HG02840 (cell line): ENCODE measurements around the gene SEMA3B.

Experiments
- ATAC-seq: cut with Tn5 transposase; IDR thresholded peaks from one replicate; pipeline ENCODE4 v1.9.1; 2021; ENCODE audit warnings: mild to moderate bottlenecking, moderate library complexity, moderate number of reproducible peaks; ENCODE audit not compliant: unreplicated experiment, low FRiP score

The SEMA3B gene

DNA sequence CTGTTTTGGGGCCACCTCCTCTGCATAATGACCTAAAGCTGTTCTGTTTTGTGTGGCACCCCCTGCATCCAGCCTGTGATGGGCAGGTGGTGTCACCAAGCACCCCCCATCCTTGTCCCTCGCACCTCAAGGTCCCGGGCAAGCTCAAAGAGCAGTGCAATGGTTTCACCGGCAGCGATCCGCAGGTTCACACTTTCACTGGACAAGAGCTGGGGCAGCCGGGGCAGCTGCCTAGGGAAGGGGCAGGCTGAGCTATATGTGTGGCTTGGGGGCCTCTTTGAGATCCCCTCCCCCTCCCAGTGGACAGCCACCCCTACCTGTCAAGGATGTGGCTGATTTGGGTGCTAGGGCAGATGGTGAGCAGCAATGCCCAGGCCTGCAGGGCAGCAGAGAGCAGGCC is 20.2 kb downstream of the SEMA3B start:
- ATAC-seq, result no peak

GRCh38 chr3:50290161-50290641 is 21.3 kb downstream of the SEMA3B start:
- ATAC-seq, result no peak

DNA sequence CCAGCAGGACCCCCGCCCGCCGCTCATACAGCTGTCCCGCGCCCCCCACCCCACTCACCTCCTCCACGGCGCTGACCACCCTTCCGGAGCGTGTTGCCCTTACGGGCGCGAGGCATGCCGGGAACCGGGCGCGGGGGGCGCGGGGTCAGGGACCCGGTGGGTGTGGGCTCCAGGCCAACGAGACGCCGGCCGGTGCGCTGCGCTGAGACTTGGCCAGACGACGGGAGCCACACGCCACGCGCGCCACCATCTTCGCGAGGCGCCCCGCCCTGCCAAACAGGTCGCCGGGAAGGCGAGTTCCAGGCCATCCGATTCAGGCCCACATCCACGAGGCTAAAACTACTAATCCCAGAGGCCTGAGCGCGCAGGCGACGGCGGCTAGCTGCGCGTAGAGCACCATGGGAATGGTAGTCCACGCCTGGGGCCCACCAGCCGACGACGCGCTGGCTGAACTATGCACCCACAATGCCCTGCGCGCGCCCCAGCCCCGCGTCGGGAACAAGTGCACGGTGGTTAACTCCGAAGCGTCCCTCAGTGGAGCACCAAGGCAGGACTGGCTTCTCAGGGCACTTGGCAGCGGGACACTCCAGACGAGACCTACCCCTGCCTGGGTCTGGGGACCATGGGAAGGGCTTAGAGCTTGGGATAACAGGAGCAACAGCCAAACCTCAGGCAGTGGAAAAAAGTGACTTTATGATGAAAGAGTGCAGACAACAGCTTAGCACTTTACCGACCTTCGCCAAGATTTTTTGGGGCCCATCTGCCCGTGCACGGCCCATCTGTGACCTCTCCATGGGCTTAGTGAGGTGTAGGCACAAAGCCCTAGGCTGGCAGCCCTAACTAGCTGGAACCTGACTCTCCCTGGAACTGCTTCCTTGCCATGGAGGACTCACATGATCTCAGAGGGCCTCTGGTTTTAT is 23.5 kb downstream of the SEMA3B start, which contains the start of gene IFRD2:
Gene IFRD2 (minus strand): TSS at position 271 of the 920 bp plus-strand sequence. CDS start 155 bp downstream, at position 116.
- ATAC-seq, result peak; percentile 89

- ATAC-seq, result no peak
Observed at GRCh38 chr3:50293079-50293801, 24.3 kb downstream of the SEMA3B start.

GRCh38 chr3:50294089-50294488 is 25.1 kb downstream of the SEMA3B start:
- no peak for ATAC-seq

GRCh38 chr3:50294492-50295403 is 25.8 kb downstream of the SEMA3B start:
- no peak for ATAC-seq

- ATAC-seq, result no peak
Observed at GRCh38 chr3:50295553-50296431, 26.8 kb downstream of the SEMA3B start.

DNA sequence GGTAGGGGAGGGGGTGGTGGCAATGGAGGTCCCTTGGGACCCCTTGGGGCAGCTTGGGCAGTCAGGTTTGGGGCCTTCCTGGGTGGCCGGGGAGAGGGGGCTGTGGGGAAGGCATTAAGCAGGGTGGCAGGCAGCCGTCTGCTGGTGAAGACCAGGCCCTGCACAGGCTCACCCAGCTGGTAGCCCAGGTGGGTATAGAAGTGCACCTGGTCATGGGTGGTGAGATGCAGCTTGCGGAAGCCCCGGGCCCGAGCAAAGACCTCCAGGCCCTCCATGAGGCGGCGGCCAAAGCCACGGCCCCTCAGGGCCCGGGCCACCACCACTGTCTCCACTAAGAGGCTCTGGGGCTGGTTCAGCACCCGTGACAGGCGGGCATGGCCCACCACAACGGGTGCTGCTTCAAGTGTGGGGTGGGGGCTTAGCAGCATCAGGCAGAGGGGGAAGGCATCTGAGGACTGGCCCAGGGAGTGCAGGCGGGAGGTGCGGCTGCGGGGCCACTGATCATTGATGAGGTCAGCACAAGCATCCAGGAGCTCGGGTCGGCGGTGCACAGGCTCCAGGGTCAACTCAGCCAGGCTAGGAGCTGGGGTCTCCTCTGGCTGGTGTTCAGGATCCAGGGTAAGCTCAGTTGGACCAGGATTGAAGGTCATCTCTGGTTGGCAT is 27.9 kb downstream of the SEMA3B start:
- ATAC-seq, result no peak

GRCh38 chr3:50297384-50297775 is 28.4 kb downstream of the SEMA3B start:
- ATAC-seq, result no peak

DNA sequence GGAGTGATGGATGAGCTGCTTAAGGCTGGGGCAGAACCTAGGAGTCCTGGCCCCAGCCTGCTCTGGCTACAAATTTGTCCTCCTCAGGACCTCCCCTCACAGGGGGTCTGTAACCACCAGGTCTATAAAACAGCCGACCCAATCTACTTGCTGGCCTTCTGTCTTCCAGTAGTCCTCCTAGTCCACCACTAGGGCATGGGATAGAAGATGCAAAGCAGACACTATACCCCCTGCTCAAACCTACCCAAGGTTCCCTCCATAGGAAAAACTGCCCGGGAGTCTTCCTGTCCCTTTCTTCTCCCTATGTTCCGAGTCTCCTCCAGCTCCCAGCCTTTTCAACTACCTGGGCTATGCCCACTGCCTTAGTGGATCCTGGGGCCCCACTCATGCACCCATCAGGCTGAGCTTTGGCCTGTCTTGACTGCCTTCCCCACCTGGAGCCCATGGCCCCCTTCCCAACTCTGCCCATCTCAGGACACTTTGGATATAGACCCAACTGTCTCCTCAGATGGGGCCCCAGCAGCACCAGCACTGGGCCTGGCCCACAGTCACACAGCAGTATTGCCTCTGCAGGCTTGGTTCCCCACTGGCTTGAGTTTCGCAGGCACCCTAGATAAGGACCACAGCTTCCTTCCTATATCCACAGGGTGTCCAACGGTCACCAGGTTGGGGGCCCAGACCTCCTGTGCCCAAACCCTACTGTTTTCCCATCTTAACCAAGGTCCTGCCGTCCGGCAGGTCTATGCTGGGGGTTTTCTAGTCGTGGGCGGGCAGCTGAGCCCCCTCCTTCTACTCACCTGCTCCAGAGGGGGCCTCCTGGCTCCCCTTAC is 29.2 kb downstream of the SEMA3B start:
- no peak for ATAC-seq

DNA sequence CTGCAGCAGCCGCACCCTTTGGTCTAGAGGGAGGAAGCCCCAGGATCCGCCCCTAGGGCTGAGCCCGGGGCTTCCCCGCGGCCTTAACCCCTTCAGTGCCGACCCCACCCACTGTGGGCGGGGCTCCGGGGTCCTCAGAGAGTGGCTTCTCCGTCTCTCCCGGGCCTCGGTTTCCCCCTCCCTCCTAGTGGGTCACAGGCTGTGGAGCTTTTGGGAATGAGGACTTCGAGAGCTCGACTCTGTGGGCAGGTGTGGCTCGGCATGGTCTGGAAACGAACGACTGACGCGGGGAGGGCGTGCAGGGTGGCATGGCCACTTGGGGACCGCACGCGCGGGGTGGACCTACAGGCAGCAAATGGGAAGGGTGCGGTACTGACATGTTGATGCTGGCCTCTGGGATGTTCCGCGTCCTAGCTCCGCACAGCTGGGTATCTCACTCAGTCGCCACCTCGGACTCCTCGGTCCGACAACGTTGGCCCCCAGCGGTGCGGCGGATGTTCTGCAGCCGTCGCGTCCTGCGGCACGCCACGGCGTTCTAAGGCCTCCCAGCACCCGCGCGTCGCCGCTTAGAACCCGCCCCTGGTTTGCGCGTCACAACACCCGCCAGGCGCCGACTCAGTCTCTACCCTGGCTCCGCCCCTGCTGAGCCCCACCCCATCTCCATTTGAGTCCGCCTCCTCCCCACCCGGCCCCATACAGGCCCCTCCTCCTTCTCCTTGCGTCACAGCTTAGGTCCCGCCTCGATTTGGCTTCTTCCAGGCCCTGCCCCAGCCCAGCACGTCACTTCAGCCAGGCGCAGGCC is 30.1 kb downstream of the SEMA3B start, which contains the start of the genes HYAL3 and NAA80:
Gene HYAL3 (minus strand): TSS at position 570 of the 802 bp plus-strand sequence. CDS start 3,803 bp downstream, outside the sequence.
Gene NAA80 (minus strand): TSS at position 570 of the 802 bp plus-strand sequence. CDS start 1,942 bp downstream, outside the sequence.
- peak; percentile 85 for ATAC-seq

- ATAC-seq, result no peak
Observed at GRCh38 chr3:50299638-50299928, 30.6 kb downstream of the SEMA3B start.

DNA sequence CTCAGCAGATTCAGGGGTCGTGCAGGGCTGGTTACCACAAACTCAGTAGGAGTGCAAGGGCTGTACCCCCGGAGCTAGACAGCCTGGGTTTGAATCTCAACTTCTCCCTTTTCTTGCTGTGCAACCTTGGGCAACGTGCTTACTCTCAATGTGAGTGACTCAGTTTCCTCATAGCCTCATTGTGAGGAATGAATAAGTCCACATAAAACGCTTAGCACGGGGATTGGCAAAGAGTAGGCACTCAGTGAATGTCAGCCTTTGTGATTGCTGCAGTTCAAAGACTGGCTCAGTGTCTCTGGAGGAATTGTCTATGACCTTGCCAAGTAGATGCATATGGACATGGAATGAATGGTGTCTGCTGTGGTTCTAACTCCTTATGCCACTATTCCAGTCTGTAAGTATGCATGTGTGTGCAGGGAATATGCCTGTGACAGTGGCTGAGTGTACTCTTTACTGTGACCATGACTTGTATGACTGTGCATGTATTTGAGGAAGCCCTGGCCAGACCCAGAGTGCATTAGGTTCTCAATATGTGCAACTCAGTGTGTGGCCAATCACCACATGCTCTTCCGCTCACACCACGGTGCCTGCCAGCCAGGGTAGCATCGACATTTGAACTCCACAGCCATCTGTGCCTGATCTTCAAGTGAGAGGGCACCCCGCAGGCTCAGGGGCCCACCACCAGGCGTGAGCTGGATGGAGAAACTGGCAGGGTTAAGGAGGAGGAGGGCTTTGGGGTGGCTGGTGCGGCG is 31.2 kb downstream of the SEMA3B start:
- ATAC-seq, result no peak

- no peak for ATAC-seq
Observed at GRCh38 chr3:50300681-50301254, 31.8 kb downstream of the SEMA3B start.

GRCh38 chr3:50302095-50303012 is 33.4 kb downstream of the SEMA3B start:
- ATAC-seq, result no peak
